ENCODE results near the gene HIBCH. TPM values are rescaled to one million over a fixed set of nuclear protein-coding genes. Genes with fewer than 3 reads are reported as not detected.

The HIBCH gene
- total and polyA plus RNA-seq, 2 of the 13 experiments (the other 11 are each of a cell fraction or from before 2014, with no cell fraction given), result 18.8 to 49.5 TPM

DNA sequence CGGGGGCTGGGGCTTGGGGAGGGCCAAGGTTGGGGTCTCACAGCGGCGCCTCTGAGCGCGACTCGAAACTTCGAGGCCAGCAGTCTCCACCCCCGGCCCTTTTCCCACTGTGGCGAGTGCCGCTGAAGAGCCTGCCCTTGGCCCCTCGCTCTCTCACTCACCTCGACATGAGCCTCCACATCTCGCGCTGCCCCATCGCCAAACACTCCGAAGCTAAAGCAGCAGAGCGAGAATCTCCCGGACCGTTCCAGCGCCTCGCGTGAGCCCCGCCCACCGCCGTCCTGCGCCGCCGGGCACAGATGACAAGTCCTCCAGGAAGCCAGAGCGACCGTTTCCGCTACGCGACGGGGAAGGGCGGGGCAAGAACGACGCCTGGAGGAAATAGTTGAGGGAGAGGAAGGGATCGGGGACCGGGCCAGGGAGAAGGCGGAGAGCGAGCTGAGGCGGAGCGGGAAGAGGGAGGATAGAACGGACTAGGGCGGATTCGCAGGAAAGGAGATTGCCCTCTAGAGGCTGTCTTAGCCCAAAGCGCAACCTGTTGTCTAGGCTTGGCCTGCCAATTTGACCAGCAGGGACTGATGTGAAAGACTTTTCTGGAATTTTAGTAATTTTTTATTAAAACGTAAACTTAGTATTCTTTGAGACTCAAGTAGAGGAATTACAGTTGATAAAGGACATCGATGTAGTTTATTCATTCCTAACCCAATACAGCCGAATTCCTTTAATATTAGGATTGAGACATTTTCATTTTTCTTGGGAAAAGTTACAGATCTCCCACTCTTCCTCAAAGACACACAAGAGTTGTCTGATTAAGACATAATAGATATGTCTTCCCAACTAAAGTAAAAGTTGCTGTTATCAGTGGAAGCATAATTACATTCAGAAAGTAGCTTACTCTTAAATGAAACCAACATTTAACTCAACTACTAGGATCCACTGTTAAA is at the start of gene HIBCH (continued):
- TF ChIP-seq, protein P1, sequence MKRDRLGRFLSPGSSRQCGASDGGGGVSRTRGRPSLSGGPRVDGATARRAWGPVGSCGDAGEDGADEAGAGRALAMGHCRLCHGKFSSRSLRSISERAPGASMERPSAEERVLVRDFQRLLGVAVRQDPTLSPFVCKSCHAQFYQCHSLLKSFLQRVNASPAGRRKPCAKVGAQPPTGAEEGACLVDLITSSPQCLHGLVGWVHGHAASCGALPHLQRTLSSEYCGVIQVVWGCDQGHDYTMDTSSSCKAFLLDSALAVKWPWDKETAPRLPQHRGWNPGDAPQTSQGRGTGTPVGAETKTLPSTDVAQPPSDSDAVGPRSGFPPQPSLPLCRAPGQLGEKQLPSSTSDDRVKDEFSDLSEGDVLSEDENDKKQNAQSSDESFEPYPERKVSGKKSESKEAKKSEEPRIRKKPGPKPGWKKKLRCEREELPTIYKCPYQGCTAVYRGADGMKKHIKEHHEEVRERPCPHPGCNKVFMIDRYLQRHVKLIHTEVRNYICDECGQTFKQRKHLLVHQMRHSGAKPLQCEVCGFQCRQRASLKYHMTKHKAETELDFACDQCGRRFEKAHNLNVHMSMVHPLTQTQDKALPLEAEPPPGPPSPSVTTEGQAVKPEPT (CRISPR knock-in tag; IDR thresholded peaks at IDR 0.05; ENCODE audit: low read depth), result 0 out of 2 replicates have a peak, but pooled peaks have one; percentile 74
- no peak for TF ChIP-seq NRL (CRISPR knock-in tag; IDR thresholded peaks at IDR 0.05; ENCODE audit: borderline replicate concordance)
- no peak for TF ChIP-seq KDM6A (CRISPR knock-in tag; IDR thresholded peaks at IDR 0.05; ENCODE audit: low read depth)
- TF ChIP-seq, protein P2, sequence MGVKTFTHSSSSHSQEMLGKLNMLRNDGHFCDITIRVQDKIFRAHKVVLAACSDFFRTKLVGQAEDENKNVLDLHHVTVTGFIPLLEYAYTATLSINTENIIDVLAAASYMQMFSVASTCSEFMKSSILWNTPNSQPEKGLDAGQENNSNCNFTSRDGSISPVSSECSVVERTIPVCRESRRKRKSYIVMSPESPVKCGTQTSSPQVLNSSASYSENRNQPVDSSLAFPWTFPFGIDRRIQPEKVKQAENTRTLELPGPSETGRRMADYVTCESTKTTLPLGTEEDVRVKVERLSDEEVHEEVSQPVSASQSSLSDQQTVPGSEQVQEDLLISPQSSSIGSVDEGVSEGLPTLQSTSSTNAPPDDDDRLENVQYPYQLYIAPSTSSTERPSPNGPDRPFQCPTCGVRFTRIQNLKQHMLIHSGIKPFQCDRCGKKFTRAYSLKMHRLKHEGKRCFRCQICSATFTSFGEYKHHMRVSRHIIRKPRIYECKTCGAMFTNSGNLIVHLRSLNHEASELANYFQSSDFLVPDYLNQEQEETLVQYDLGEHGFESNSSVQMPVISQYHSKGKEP (CRISPR knock-in tag; IDR thresholded peaks at IDR 0.05), result 0 out of 2 replicates have a peak, but pooled peaks have one; percentile 78
- peak; percentile 86 for TF ChIP-seq ZNF883 (CRISPR knock-in tag; IDR thresholded peaks at IDR 0.05; ENCODE audit: not compliant biosample characterization)
- peak; percentile 92; the same call in 1 of the 2 replicates for TF ChIP-seq CAMTA2 (CRISPR knock-in tag; IDR thresholded peaks at IDR 0.05; ENCODE audit: borderline replicate concordance)
- peak; percentile 85; the same call in 1 of the 2 replicates for TF ChIP-seq ZNF564 (CRISPR knock-in tag; IDR thresholded peaks at IDR 0.05)
- TF ChIP-seq MXD4 (CRISPR knock-in tag; IDR thresholded peaks at IDR 0.05), result peak; percentile 90
- TF ChIP-seq, protein P3, sequence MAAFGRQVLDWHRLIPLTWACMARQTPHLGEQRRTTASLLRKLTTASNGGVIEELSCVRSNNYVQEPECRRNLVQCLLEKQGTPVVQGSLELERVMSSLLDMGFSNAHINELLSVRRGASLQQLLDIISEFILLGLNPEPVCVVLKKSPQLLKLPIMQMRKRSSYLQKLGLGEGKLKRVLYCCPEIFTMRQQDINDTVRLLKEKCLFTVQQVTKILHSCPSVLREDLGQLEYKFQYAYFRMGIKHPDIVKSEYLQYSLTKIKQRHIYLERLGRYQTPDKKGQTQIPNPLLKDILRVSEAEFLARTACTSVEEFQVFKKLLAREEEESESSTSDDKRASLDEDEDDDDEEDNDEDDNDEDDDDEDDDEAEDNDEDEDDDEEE (CRISPR knock-in tag; IDR thresholded peaks at IDR 0.05), result peak; percentile 95
- peak; percentile 93; the same call in 1 of the 2 replicates for TF ChIP-seq ZSCAN31 (CRISPR knock-in tag; IDR thresholded peaks at IDR 0.05; ENCODE audit: low read depth)
- peak; percentile 94 for TF ChIP-seq ZNF563 (CRISPR knock-in tag; IDR thresholded peaks at IDR 0.05)
- TF ChIP-seq TSC22D2 (CRISPR knock-in tag; IDR thresholded peaks at IDR 0.05; ENCODE audit: borderline replicate concordance), result peak; percentile 97; the same call in 1 of the 2 replicates
- TF ChIP-seq PHF5A (CRISPR knock-in tag; IDR thresholded peaks at IDR 0.05; ENCODE audit: low read depth, unreplicated experiment), result peak; percentile 87
- TF ChIP-seq ZNF296 (CRISPR knock-in tag; conservative IDR thresholded peaks at IDR 0.05), result no peak
- peak; percentile 58 for TF ChIP-seq HNRNPH1 (optimal IDR thresholded peaks at IDR 0.05; ENCODE audit: low read depth, low read length)
- peak; percentile 99 for TF ChIP-seq SPEN (CRISPR knock-in tag; IDR thresholded peaks at IDR 0.05; ENCODE audit: low read depth)
- TF ChIP-seq EHMT2 (IDR thresholded peaks at IDR 0.05; ENCODE audit: borderline replicate concordance, low read depth, low read length), result no peak; the same call in 1 of the 2 replicates
- TF ChIP-seq, protein P4, sequence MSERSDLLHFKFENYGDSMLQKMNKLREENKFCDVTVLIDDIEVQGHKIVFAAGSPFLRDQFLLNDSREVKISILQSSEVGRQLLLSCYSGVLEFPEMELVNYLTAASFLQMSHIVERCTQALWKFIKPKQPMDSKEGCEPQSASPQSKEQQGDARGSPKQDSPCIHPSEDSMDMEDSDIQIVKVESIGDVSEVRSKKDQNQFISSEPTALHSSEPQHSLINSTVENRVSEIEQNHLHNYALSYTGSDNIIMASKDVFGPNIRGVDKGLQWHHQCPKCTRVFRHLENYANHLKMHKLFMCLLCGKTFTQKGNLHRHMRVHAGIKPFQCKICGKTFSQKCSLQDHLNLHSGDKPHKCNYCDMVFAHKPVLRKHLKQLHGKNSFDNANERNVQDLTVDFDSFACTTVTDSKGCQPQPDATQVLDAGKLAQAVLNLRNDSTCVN (CRISPR knock-in tag; IDR thresholded peaks at IDR 0.05; ENCODE audit: borderline replicate concordance), result peak; percentile 84; the same call in 1 of the 2 replicates
- TF ChIP-seq ATF7-NPFF (CRISPR knock-in tag; IDR thresholded peaks at IDR 0.05; ENCODE audit: low read depth), result peak; percentile 69
- peak; percentile 94 for TF ChIP-seq HDAC2 (CRISPR knock-in tag; IDR thresholded peaks at IDR 0.05)
- TF ChIP-seq CREB1 (IDR thresholded peaks at IDR 0.05), result peak; percentile 85
- peak; percentile 96 for TF ChIP-seq CREB1 (CRISPR knock-in tag; IDR thresholded peaks at IDR 0.05)
